Mammary epithelial cell (primary cell): Measurements from ENCODE around the gene GLDC.

ENCODE experiments used
- EZH2 ChIP-seq: IDR thresholded peaks from 2 replicates; pipeline ENCODE4 v1.6.1; 2012; ENCODE audit warnings: low read length, inconsistent platforms, borderline replicate concordance
- TF ChIP-seq, protein P1 (sequence below), 2 donors: IDR thresholded peaks in 1 of 2; conservative IDR thresholded peaks in 1 of 2; 2 replicates each; pipeline ENCODE4 v1.5.1; 2011 to 2012; ENCODE audit warnings: inconsistent platforms in 2 of 2, low read length in 2 of 2, mild to moderate bottlenecking in 2 of 2, control low read depth in 1 of 2, low read depth in 1 of 2; ENCODE audit not compliant: insufficient read depth in 1 of 2; ENCODE audit errors: extremely low read depth in 1 of 2

DNA sequence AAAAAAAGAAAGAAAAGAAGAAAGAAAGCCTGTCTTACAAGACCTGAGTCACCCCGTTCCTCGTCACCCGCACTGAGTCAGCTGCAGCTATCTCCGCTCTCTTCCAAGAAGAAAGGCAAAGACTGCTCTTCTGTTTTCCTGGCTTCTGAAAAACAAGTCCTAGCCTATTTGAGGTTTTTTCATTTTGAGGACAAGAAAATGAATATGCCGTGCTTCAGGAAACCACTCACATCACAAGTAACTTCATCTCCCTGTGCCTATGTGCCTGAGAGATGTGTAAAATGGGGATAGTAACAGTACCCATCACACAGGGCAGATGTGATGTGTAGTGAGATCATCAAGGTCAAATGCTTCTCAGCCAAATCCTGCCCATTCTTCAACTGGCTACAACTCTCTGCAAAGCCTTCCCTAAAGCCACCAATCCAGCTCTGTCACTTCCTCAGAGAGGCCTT lies 78.4 kb downstream of the GLDC start:
- TF ChIP-seq, protein P1, sequence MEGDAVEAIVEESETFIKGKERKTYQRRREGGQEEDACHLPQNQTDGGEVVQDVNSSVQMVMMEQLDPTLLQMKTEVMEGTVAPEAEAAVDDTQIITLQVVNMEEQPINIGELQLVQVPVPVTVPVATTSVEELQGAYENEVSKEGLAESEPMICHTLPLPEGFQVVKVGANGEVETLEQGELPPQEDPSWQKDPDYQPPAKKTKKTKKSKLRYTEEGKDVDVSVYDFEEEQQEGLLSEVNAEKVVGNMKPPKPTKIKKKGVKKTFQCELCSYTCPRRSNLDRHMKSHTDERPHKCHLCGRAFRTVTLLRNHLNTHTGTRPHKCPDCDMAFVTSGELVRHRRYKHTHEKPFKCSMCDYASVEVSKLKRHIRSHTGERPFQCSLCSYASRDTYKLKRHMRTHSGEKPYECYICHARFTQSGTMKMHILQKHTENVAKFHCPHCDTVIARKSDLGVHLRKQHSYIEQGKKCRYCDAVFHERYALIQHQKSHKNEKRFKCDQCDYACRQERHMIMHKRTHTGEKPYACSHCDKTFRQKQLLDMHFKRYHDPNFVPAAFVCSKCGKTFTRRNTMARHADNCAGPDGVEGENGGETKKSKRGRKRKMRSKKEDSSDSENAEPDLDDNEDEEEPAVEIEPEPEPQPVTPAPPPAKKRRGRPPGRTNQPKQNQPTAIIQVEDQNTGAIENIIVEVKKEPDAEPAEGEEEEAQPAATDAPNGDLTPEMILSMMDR (conservative IDR thresholded peaks at IDR 0.05 in 1 of 2, IDR thresholded peaks at IDR 0.05 in 1 of 2; ENCODE audit: extremely low read depth in 1 of 2, insufficient read depth in 1 of 2, low read depth in 1 of 2, low read length in 2 of 2), result no peak
- no peak for TF ChIP-seq EZH2
